C4-2B (cell line): ENCODE results near the gene ATP12A.

ENCODE experiments used
- CTCF ChIP-seq: fragments of 450-650 bp; conservative IDR thresholded peaks from 2 replicates; pipeline ENCODE4 v1.5.1; 2017; ENCODE audit warnings: mild to moderate bottlenecking
- ZFX ChIP-seq: fragments of 450-650 bp; IDR thresholded peaks from 2 replicates; pipeline ENCODE4 v1.6.1; 2017

GRCh38 chr13:24737042-24737441, 56.8 kb downstream of the ATP12A start:
- TF ChIP-seq CTCF (no peak), ZFX (no peak)
